K562 (cell line): Measurements from ENCODE around the gene PCOLCE2. TPM values are rescaled to one million over a fixed set of nuclear protein-coding genes. Genes with fewer than 3 reads are reported as not detected.

ENCODE experiments used
- BHLHE40 ChIP-seq: IDR thresholded peaks from 2 replicates; pipeline ENCODE4 v1.6.1; 2011; ENCODE audit warnings: low read length, improper control_type of control experiment
- CHCHD3 ChIP-seq: fragments of 250-450 bp; sonication (Bioruptor Pico); IDR thresholded peaks from 2 replicates; pipeline ENCODE4 v2.1.2; 2022; ENCODE audit warnings: mild to moderate bottlenecking
- CHD2 ChIP-seq: IDR thresholded peaks from 2 replicates; pipeline ENCODE4 v1.6.1; 2011; ENCODE audit warnings: low read depth, low read length
- CTBP1 ChIP-seq: fragments of 450-650 bp; IDR thresholded peaks from 2 replicates; pipeline ENCODE4 v1.6.1; 2016; ENCODE audit warnings: borderline replicate concordance
- GABPB2 ChIP-seq: fragments of 250-450 bp; sonication (Bioruptor Pico); conservative IDR thresholded peaks from 2 replicates; pipeline ENCODE4 v1.5.1; 2021; ENCODE audit warnings: mild to moderate bottlenecking
- HCFC1 ChIP-seq: IDR thresholded peaks from 2 replicates; pipeline ENCODE4 v1.6.1; 2012; ENCODE audit warnings: low read depth, low read length, improper control_type of control experiment
- KHSRP ChIP-seq: fragments of 450-650 bp; IDR thresholded peaks from 2 replicates; pipeline ENCODE4 v1.6.1; 2017
- LCOR ChIP-seq: sonication (generic); formaldehyde crosslinking; IDR thresholded peaks from 2 replicates; pipeline ENCODE4 v1.8.0; 2022; ENCODE audit warnings: mild to moderate bottlenecking, missing genetic modification reagents
- MAZ ChIP-seq, 2 experiments: fragments of 450-650 bp in 1 of 2; sonication (generic) in 1 of 2; formaldehyde crosslinking; IDR thresholded peaks in 1 of 2; conservative IDR thresholded peaks in 1 of 2; 2 replicates each; pipeline versions ENCODE4 v1.4.0 to v1.5.0; 2020; ENCODE audit warnings: mild to moderate bottlenecking in 1 of 2, missing genetic modification reagents in 1 of 2
- MBD2 ChIP-seq: sonication (generic); IDR thresholded peaks from 2 replicates; pipeline ENCODE4 v1.6.1; 2016; ENCODE audit warnings: low read depth, borderline replicate concordance
- MTA1 ChIP-seq: fragments of 450-650 bp; IDR thresholded peaks from 2 replicates; pipeline ENCODE4 v1.6.1; 2017; ENCODE audit warnings: borderline replicate concordance
- ZNF23 ChIP-seq: fragments of 250-450 bp; sonication (Bioruptor Pico); IDR thresholded peaks from 2 replicates; pipeline ENCODE4 v1.4.0; 2020; ENCODE audit warnings: mild to moderate bottlenecking
- ZNF785 ChIP-seq: fragments of 250-450 bp; sonication (Bioruptor Pico); IDR thresholded peaks from 2 replicates; pipeline ENCODE4 v1.4.0; 2020; ENCODE audit warnings: mild to moderate bottlenecking
- polyA plus RNA-seq, 8 experiments: library from polyadenylated mRNA; depleted of rRNA in 4 of 8; stranded (reverse) in 5 of 8; unstranded in 3 of 8; fragments of >200 nt; fragmentation: Nextera tagmentation in 2 of 8; fragmentation: Illumina TruSeq in 1 of 8; extraction: Ambion mirVana in 2 of 8; extraction: Trizol in 1 of 8; gene quantifications; 2 replicates each; pipeline versions ENCODE4 v1.2.1 to v1.2.3, GENCODE V29; 2011 to 2014; ENCODE audit warnings: inconsistent platforms in 1 of 8, missing spikeins in 1 of 8
- total RNA-seq, 7 experiments: library from RNA; depleted of rRNA in 6 of 7; stranded (reverse); fragments of >200 nt in 6 of 7; fragmentation: Illumina TruSeq in 2 of 7; extraction: Trizol in 2 of 7; gene quantifications; 2 replicates each; pipeline versions ENCODE4 v1.2.1 to v1.2.3, GENCODE V29; 2011 to 2021; ENCODE audit warnings: low replicate concordance in 1 of 7
- TF ChIP-seq, protein P1 (sequence below): fragments of 450-650 bp; formaldehyde crosslinking; IDR thresholded peaks from 2 replicates; pipeline ENCODE4 v1.4.0; 2020; ENCODE audit warnings: mild to moderate bottlenecking, moderate library complexity
- TF ChIP-seq, protein P2 (sequence below): IDR thresholded peaks from 3 replicates; pipeline ENCODE4 v1.6.1; 2011; ENCODE audit warnings: borderline replicate concordance, mild to moderate bottlenecking, moderate library complexity; ENCODE audit not compliant: insufficient read length; ENCODE audit errors: extremely low read depth
- TF ChIP-seq, protein P3 (sequence below): fragments of 450-650 bp; IDR thresholded peaks from 2 replicates; pipeline ENCODE4 v1.7.1; 2018; ENCODE audit warnings: mild to moderate bottlenecking, low read depth; ENCODE audit not compliant: partially characterized antibody
- TF ChIP-seq, protein P4 (sequence below), 2 experiments: fragments of 200-800 bp in 1 of 2; sonication (Bioruptor generic) in 1 of 2; sonication (generic) in 1 of 2; formaldehyde crosslinking in 1 of 2; IDR thresholded peaks in 1 of 2; conservative IDR thresholded peaks in 1 of 2; 2 replicates each; pipeline versions ENCODE4 v1.5.0 to v1.6.1; 2016 to 2020; ENCODE audit warnings: missing compliant biosample characterization in 1 of 2, missing genetic modification characterization in 1 of 2, missing genetic modification reagents in 1 of 2
- TF ChIP-seq, protein P5 (sequence below): fragments of 450-650 bp; formaldehyde crosslinking; IDR thresholded peaks from 2 replicates; pipeline ENCODE4 v1.4.0; 2020; ENCODE audit warnings: mild to moderate bottlenecking, moderate library complexity

Gene PCOLCE2
- total and polyA plus RNA-seq, 9 of the 15 experiments (the other 6 are each of a cell fraction or from before 2014, with no cell fraction given), result 0.18 to 1.2 (median 0.65) TPM

DNA sequence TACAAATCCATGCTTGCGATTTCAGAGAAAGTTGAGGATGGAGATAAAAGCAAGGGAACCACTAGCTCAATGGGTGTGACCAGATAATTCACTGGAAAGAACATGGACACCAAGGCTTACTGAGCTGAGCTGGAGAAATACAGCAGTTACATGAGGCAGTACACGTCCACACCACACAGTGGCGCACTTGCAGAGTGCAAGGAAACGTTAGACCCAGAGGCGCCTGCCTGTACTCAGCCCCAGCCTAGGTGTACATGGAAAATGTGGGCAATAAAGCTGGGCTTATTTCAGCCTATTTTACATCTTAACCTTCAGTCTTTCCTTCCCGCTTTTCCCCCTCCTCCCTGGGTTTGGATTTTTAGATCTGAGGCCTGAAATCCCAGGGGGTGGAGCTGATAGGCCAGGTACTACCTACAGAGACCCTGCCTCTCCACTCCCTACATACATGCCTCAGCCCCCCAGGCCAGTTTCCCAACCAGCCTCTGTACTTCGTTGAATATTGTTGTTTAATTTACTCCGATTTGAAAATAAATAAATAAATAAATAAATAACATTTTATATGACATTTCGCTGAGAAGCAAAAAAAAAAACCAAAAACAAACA is 60.1 kb downstream of the PCOLCE2 start (continued):
- TF ChIP-seq LCOR (CRISPR knock-in tag) (0 out of 2 replicates have a peak, but pooled peaks have one; percentile 27), BHLHE40 (0 out of 2 replicates have a peak, but pooled peaks have one; percentile 16), KHSRP (no peak), CHD2 (no peak), CHCHD3 (CRISPR knock-in tag) (no peak), GABPB2 (CRISPR knock-in tag) (no peak), MBD2 (no peak), ZNF785 (no peak), ZNF23 (CRISPR knock-in tag) (no peak), MTA1 (0 out of 2 replicates have a peak, but pooled peaks have one; percentile 15), CTBP1 (peak; percentile 30; the same call in 1 of the 2 replicates), HCFC1 (no peak), MAZ (CRISPR knock-in tag; conservative IDR thresholded peaks at IDR 0.05 in 1 of 2, IDR thresholded peaks at IDR 0.05 in 1 of 2) (peak in 1 of 2 experiments; percentile 33; a peak in 1 of 4 replicates)
- TF ChIP-seq, protein P1, sequence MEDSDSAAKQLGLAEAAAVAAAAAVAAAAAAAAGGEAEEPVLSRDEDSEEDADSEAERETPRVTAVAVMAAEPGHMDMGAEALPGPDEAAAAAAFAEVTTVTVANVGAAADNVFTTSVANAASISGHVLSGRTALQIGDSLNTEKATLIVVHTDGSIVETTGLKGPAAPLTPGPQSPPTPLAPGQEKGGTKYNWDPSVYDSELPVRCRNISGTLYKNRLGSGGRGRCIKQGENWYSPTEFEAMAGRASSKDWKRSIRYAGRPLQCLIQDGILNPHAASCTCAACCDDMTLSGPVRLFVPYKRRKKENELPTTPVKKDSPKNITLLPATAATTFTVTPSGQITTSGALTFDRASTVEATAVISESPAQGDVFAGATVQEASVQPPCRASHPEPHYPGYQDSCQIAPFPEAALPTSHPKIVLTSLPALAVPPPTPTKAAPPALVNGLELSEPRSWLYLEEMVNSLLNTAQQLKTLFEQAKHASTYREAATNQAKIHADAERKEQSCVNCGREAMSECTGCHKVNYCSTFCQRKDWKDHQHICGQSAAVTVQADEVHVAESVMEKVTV (CRISPR knock-in tag), result peak; percentile 72
- TF ChIP-seq, protein P2, sequence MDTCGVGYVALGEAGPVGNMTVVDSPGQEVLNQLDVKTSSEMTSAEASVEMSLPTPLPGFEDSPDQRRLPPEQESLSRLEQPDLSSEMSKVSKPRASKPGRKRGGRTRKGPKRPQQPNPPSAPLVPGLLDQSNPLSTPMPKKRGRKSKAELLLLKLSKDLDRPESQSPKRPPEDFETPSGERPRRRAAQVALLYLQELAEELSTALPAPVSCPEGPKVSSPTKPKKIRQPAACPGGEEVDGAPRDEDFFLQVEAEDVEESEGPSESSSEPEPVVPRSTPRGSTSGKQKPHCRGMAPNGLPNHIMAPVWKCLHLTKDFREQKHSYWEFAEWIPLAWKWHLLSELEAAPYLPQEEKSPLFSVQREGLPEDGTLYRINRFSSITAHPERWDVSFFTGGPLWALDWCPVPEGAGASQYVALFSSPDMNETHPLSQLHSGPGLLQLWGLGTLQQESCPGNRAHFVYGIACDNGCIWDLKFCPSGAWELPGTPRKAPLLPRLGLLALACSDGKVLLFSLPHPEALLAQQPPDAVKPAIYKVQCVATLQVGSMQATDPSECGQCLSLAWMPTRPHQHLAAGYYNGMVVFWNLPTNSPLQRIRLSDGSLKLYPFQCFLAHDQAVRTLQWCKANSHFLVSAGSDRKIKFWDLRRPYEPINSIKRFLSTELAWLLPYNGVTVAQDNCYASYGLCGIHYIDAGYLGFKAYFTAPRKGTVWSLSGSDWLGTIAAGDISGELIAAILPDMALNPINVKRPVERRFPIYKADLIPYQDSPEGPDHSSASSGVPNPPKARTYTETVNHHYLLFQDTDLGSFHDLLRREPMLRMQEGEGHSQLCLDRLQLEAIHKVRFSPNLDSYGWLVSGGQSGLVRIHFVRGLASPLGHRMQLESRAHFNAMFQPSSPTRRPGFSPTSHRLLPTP, result no peak
- TF ChIP-seq, protein P3, sequence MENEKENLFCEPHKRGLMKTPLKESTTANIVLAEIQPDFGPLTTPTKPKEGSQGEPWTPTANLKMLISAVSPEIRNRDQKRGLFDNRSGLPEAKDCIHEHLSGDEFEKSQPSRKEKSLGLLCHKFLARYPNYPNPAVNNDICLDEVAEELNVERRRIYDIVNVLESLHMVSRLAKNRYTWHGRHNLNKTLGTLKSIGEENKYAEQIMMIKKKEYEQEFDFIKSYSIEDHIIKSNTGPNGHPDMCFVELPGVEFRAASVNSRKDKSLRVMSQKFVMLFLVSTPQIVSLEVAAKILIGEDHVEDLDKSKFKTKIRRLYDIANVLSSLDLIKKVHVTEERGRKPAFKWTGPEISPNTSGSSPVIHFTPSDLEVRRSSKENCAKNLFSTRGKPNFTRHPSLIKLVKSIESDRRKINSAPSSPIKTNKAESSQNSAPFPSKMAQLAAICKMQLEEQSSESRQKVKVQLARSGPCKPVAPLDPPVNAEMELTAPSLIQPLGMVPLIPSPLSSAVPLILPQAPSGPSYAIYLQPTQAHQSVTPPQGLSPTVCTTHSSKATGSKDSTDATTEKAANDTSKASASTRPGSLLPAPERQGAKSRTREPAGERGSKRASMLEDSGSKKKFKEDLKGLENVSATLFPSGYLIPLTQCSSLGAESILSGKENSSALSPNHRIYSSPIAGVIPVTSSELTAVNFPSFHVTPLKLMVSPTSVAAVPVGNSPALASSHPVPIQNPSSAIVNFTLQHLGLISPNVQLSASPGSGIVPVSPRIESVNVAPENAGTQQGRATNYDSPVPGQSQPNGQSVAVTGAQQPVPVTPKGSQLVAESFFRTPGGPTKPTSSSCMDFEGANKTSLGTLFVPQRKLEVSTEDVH, result no peak
- TF ChIP-seq, protein P4, sequence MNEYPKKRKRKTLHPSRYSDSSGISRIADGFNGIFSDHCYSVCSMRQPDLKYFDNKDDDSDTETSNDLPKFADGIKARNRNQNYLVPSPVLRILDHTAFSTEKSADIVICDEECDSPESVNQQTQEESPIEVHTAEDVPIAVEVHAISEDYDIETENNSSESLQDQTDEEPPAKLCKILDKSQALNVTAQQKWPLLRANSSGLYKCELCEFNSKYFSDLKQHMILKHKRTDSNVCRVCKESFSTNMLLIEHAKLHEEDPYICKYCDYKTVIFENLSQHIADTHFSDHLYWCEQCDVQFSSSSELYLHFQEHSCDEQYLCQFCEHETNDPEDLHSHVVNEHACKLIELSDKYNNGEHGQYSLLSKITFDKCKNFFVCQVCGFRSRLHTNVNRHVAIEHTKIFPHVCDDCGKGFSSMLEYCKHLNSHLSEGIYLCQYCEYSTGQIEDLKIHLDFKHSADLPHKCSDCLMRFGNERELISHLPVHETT (CRISPR knock-in tag; conservative IDR thresholded peaks at IDR 0.05 in 1 of 2, IDR thresholded peaks at IDR 0.05 in 1 of 2), result no peak
- TF ChIP-seq, protein P5, sequence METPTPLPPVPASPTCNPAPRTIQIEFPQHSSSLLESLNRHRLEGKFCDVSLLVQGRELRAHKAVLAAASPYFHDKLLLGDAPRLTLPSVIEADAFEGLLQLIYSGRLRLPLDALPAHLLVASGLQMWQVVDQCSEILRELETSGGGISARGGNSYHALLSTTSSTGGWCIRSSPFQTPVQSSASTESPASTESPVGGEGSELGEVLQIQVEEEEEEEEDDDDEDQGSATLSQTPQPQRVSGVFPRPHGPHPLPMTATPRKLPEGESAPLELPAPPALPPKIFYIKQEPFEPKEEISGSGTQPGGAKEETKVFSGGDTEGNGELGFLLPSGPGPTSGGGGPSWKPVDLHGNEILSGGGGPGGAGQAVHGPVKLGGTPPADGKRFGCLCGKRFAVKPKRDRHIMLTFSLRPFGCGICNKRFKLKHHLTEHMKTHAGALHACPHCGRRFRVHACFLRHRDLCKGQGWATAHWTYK (CRISPR knock-in tag), result no peak
